Sigmoid colon (tissue), 7 donors: ENCODE data around the gene C16orf90. TPM values are rescaled to one million over a fixed set of nuclear protein-coding genes. Genes with fewer than 3 reads are reported as not detected.

Experiments
- DNase-seq: peaks from one replicate; pipeline ENCODE4 v3.0.0-alpha.2; 2019
- H3K27ac ChIP-seq, 4 donors: fragments of 200-600 bp; sonication (generic); one replicate each; pipeline ENCODE4 v1.5.1; 2016 to 2019; ENCODE audit warnings: mild to moderate bottlenecking in 1 of 4
- H3K27me3 ChIP-seq, 3 donors: fragments of 200-600 bp; sonication (generic); one replicate each; pipeline ENCODE4 v1.5.1; 2019; ENCODE audit warnings: mild to moderate bottlenecking in 1 of 3
- H3K36me3 ChIP-seq, 4 donors: fragments of 200-600 bp; sonication (generic); one replicate each; pipeline ENCODE4 v1.5.1; 2016 to 2019
- H3K4me1 ChIP-seq, 4 donors: fragments of 200-600 bp; sonication (generic); one replicate each; pipeline ENCODE4 v1.5.1; 2017 to 2019
- H3K4me3 ChIP-seq, 4 donors: fragments of 200-600 bp; sonication (generic); one replicate each; pipeline ENCODE4 v1.5.1; 2017 to 2019; ENCODE audit warnings: mild to moderate bottlenecking in 2 of 4, moderate library complexity in 1 of 4
- H3K9me3 ChIP-seq, 4 donors: fragments of 200-600 bp in 3 of 4; sonication (generic) in 3 of 4; one replicate each; pipeline versions ENCODE4 v1.5.1 to v1.6.1; 2013 to 2019
- EP300 ChIP-seq, 4 donors: sonication (generic); formaldehyde crosslinking; IDR thresholded peaks; one replicate each; pipeline ENCODE4 v1.6.1; 2017; ENCODE audit warnings: antibody characterized with exemption in 4 of 4
- POLR2A ChIP-seq, 2 donors: fragments of 450-650 bp; IDR thresholded peaks; one replicate each; pipeline ENCODE4 v1.6.1; 2016; ENCODE audit warnings: antibody characterized with exemption in 2 of 2, mild to moderate bottlenecking in 2 of 2, moderate library complexity in 2 of 2
- POLR2AphosphoS5 ChIP-seq, 4 donors: sonication (generic); formaldehyde crosslinking; IDR thresholded peaks; one replicate each; pipeline ENCODE4 v1.6.1; 2017; ENCODE audit warnings: antibody characterized with exemption in 4 of 4
- WGBS, 2 donors: extraction: QIAGEN DNeasy Blood & Tissue Kit; methylation state at CpG; one replicate each; pipeline ENCODE4 v1.1.7; 2013; 5-methylcytosine and 5-hydroxymethylcytosine counted together
- intact Hi-C: fragments of 100-400 bp; cut with DNase I; formaldehyde crosslinking; loops from one replicate; pipeline ENCODE4 v1.15.1; 2023
- polyA plus RNA-seq, 3 donors: library from polyadenylated mRNA; stranded (reverse); fragments of 200-250 nt; gene quantifications; one replicate each; pipeline ENCODE4 v1.2.3, GENCODE V29; 2013
- total RNA-seq, 4 donors: library from RNA; depleted of rRNA; stranded (reverse); fragments of >200 nt; gene quantifications; one replicate each; pipeline ENCODE4 v1.1.0, GENCODE V29; 2016
- TF ChIP-seq, protein P1 (sequence below), 4 experiments: fragments of 450-650 bp in 3 of 4; fragments of 200-600 bp in 1 of 4; IDR thresholded peaks; one replicate each; pipeline ENCODE4 v1.5.1; 2016 to 2019; ENCODE audit warnings: antibody characterized with exemption in 4 of 4, mild to moderate bottlenecking in 3 of 4, moderate library complexity in 2 of 4
- donor health status: healthy with polysubstance abuse.
- donor health status: Bipolar disorder and iron deficiency.
- donor health status: healthy.

Gene C16orf90
- total and polyA plus RNA-seq, 7 donors, result not detected

DNA sequence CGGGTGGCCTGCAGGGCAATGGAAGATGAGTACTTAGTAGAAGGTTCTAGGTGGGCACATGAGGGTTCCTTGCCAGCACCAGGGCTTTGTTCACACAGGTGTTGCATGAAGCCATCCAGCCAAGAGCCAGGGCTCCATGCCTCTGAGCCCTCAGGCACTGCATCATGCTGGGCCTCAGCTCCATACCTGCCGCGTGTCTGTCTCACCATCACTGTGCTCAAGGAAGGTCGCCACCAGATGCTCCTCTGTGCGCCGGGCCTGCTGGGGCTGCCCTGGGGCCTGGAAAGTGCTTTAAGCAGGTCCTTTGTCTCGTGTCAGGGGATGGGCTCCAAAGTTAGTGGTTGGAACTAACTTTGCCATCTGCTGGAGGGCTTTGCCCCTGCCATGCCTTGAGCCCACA lies 25.6 kb downstream of the C16orf90 start:
- H3K9me3 ChIP-seq, result no peaks in the 10 kb centered on the region
- no peak for TF ChIP-seq POLR2AphosphoS5 (IDR thresholded peaks at IDR 0.05)
- TF ChIP-seq POLR2A (IDR thresholded peaks at IDR 0.05), result no peak
- TF ChIP-seq, protein P1, sequence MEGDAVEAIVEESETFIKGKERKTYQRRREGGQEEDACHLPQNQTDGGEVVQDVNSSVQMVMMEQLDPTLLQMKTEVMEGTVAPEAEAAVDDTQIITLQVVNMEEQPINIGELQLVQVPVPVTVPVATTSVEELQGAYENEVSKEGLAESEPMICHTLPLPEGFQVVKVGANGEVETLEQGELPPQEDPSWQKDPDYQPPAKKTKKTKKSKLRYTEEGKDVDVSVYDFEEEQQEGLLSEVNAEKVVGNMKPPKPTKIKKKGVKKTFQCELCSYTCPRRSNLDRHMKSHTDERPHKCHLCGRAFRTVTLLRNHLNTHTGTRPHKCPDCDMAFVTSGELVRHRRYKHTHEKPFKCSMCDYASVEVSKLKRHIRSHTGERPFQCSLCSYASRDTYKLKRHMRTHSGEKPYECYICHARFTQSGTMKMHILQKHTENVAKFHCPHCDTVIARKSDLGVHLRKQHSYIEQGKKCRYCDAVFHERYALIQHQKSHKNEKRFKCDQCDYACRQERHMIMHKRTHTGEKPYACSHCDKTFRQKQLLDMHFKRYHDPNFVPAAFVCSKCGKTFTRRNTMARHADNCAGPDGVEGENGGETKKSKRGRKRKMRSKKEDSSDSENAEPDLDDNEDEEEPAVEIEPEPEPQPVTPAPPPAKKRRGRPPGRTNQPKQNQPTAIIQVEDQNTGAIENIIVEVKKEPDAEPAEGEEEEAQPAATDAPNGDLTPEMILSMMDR (IDR thresholded peaks at IDR 0.05), result no peak
- no peak for TF ChIP-seq EP300 (IDR thresholded peaks at IDR 0.05)
- no peaks in the 10 kb centered on the region for H3K27me3 ChIP-seq
- no peak overlapping the region for H3K27ac ChIP-seq
- 91 to 94% methylated on average over 7 of the region's 7 CpGs for WGBS, 2 donors
- intact Hi-C loops, result no loop called here
- DNase-seq, result no peak
- peaks cover 0 to 43% (median 22%) of the 10 kb centered on the region in 4 donors for H3K4me1 ChIP-seq
- no peak overlapping the region for H3K4me3 ChIP-seq
- peaks cover 0 to 11% (median 6%) of the 10 kb centered on the region in 4 donors for H3K36me3 ChIP-seq

- Histone ChIP-seq H3K36me3 (peaks cover 0 to 11% (median 6%) of the 10 kb centered on the region in 4 donors), H3K9me3 (no peaks in the 10 kb centered on the region), H3K4me1 (peaks cover 0 to 43% (median 24%) of the 10 kb centered on the region in 4 donors), H3K4me3 (no peak overlapping the region), H3K27ac (no peak overlapping the region), H3K27me3 (no peaks in the 10 kb centered on the region)
- TF ChIP-seq, protein P1 (IDR thresholded peaks at IDR 0.05), result no peak
- TF ChIP-seq POLR2AphosphoS5 (IDR thresholded peaks at IDR 0.05) (no peak), POLR2A (IDR thresholded peaks at IDR 0.05) (no peak), EP300 (IDR thresholded peaks at IDR 0.05) (no peak)
- DNase-seq, result no peak
- intact Hi-C loops, result no loop called here
- WGBS, 2 donors, result 84 to 85% methylated on average over 15 of the region's 15 CpGs
Observed at GRCh38 chr16:3468501-3468900, 26.8 kb downstream of the C16orf90 start.

DNA sequence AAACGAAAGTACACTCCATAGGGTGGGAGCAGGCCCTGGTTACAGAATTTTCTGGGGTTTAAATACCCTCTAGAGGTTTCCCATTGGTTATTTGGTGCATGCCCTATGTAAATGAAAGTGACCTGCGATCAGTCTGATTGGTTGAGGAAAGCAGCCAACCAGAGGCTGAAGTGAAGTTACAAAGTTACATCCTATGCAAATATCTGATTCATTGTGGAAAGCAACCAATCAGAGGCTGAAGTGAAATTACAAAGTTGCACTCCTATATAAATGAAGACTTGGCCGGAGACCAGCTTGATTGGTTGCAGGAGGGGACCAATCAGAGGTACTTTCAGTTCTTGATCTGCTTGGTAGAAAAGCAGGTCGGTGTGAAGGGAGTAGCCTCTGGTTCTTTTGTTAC lies 27.4 kb downstream of the C16orf90 start:
- WGBS, 2 donors, result 77 to 85% methylated on average over 4 of the region's 4 CpGs
- intact Hi-C loops, result no loop called here
- DNase-seq, result no peak
- TF ChIP-seq EP300 (IDR thresholded peaks at IDR 0.05) (no peak), POLR2A (IDR thresholded peaks at IDR 0.05) (no peak), POLR2AphosphoS5 (IDR thresholded peaks at IDR 0.05) (no peak)
- TF ChIP-seq, protein P1 (IDR thresholded peaks at IDR 0.05), result no peak
- H3K4me1 ChIP-seq, result peaks cover 0 to 43% (median 25%) of the 10 kb centered on the region in 4 donors
- peaks cover 0 to 11% (median 6%) of the 10 kb centered on the region in 4 donors for H3K36me3 ChIP-seq
- H3K4me3 ChIP-seq, result no peak overlapping the region
- H3K9me3 ChIP-seq, result no peaks in the 10 kb centered on the region
- no peak overlapping the region for H3K27ac ChIP-seq
- H3K27me3 ChIP-seq, result no peaks in the 10 kb centered on the region

DNA sequence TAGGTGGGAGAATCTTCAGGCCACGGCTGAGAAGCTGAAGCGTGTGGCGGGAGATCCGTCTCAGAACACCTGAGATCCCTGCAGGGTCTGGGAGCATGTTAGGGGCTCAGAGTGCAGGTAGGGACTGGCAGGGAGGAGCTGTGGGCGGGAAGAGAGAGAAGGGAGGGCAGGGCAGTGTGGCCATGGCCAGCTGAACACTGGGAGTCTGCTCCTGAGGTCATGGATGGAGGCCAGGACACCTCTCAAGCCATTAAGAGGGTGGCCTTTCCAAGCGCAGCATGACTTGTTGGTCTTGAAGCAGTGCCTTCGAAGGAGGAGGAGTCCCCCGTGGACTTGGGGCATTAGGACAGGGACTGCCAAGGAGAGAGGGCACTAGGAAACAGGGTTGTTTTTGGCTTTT lies 28.1 kb downstream of the C16orf90 start:
- Histone ChIP-seq H3K36me3 (peaks cover 0 to 10% (median 6%) of the 10 kb centered on the region in 4 donors), H3K4me3 (no peak overlapping the region), H3K27ac (no peak overlapping the region), H3K9me3 (no peaks in the 10 kb centered on the region), H3K4me1 (peaks cover 0 to 47% (median 28%) of the 10 kb centered on the region in 4 donors), H3K27me3 (no peaks in the 10 kb centered on the region)
- WGBS, 2 donors, result 96 to 97% methylated on average over 8 of the region's 8 CpGs
- intact Hi-C loops, result no loop called here
- TF ChIP-seq POLR2A (IDR thresholded peaks at IDR 0.05), result no peak
- no peak for TF ChIP-seq POLR2AphosphoS5 (IDR thresholded peaks at IDR 0.05)
- TF ChIP-seq, protein P1 (IDR thresholded peaks at IDR 0.05), result no peak
- no peak for TF ChIP-seq EP300 (IDR thresholded peaks at IDR 0.05)
- DNase-seq, result no peak
